K562 (cell line): ENCODE data around the gene NUP153. TPM values are rescaled to one million over a fixed set of nuclear protein-coding genes. Genes with fewer than 3 reads are reported as not detected.

ENCODE experiments used
- BCL6 ChIP-seq: fragments of 250-450 bp; sonication (Bioruptor Pico); IDR thresholded peaks from 2 replicates; pipeline ENCODE4 v1.4.0; 2020
- CREB1 ChIP-seq, 2 experiments: sonication (generic) in 1 of 2; formaldehyde crosslinking in 1 of 2; IDR thresholded peaks; 2 replicates each; pipeline versions ENCODE4 v1.6.1 to v1.8.0; 2012 to 2022; ENCODE audit warnings: inconsistent platforms in 1 of 2, mild to moderate bottlenecking in 1 of 2, missing genetic modification reagents in 1 of 2, moderate library complexity in 1 of 2
- EGR1 ChIP-seq: fragments of 450-650 bp; conservative IDR thresholded peaks from 2 replicates; pipeline ENCODE4 v1.6.1; 2017; ENCODE audit warnings: mild to moderate bottlenecking
- ELF4 ChIP-seq: fragments of 450-650 bp; formaldehyde crosslinking; IDR thresholded peaks from 2 replicates; pipeline ENCODE4 v1.4.0; 2022; ENCODE audit warnings: missing genetic modification characterization
- EP300 ChIP-seq: IDR thresholded peaks from 2 replicates; pipeline ENCODE4 v1.6.1; 2012; ENCODE audit warnings: low read length, improper control_type of control experiment
- GATAD2B ChIP-seq: fragments of 450-650 bp; IDR thresholded peaks from 2 replicates; pipeline ENCODE4 v1.6.1; 2017; ENCODE audit warnings: mild to moderate bottlenecking, borderline replicate concordance
- HSF4 ChIP-seq: fragments of 250-450 bp; sonication (Bioruptor Pico); IDR thresholded peaks from 2 replicates; pipeline ENCODE4 v2.1.2; 2022; ENCODE audit warnings: mild to moderate bottlenecking, moderate library complexity, borderline replicate concordance
- MEIS2 ChIP-seq: fragments of 450-650 bp; IDR thresholded peaks from 2 replicates; pipeline ENCODE4 v1.6.1; 2014; ENCODE audit warnings: mild to moderate bottlenecking; ENCODE audit not compliant: partially characterized antibody
- NFIX ChIP-seq: fragments of 250-450 bp; sonication (Bioruptor Pico); IDR thresholded peaks from 2 replicates; pipeline ENCODE4 v1.4.0; 2020; ENCODE audit warnings: low read depth, mild to moderate bottlenecking, moderate library complexity
- POLR2G ChIP-seq: fragments of 200-400 bp; formaldehyde crosslinking; IDR thresholded peaks from 2 replicates; pipeline ENCODE4 v1.6.1; 2017; ENCODE audit warnings: low read depth, mild to moderate bottlenecking, antibody characterized with exemption, low read length, moderate library complexity
- RBM22 ChIP-seq: fragments of 200-400 bp; formaldehyde crosslinking; IDR thresholded peaks from 2 replicates; pipeline ENCODE4 v1.6.1; 2018; ENCODE audit warnings: low read length, low read depth; ENCODE audit not compliant: poor library complexity, severe bottlenecking
- RFX7 ChIP-seq: fragments of 250-450 bp; sonication (Bioruptor Pico); IDR thresholded peaks from 2 replicates; pipeline ENCODE4 v1.5.1; 2021; ENCODE audit warnings: mild to moderate bottlenecking
- SMAD4 ChIP-seq: fragments of 250-450 bp; sonication (Bioruptor Pico); conservative IDR thresholded peaks from 2 replicates; pipeline ENCODE4 v1.8.0; 2021; ENCODE audit warnings: inconsistent platforms, mild to moderate bottlenecking, moderate library complexity
- TAF7 ChIP-seq: fragments of 450-650 bp; IDR thresholded peaks from 2 replicates; pipeline ENCODE4 v1.6.1; 2016; ENCODE audit warnings: missing genetic modification characterization, missing compliant biosample characterization
- ZNF408 ChIP-seq: fragments of 250-450 bp; sonication (Bioruptor Pico); IDR thresholded peaks from 2 replicates; pipeline ENCODE4 v1.4.0; 2020; ENCODE audit warnings: low read depth, mild to moderate bottlenecking, moderate library complexity
- ZNF444 ChIP-seq: fragments of 250-450 bp; sonication (Bioruptor Pico); IDR thresholded peaks from 2 replicates; pipeline ENCODE4 v1.4.0; 2020; ENCODE audit warnings: mild to moderate bottlenecking, moderate library complexity
- ZNF764 ChIP-seq: fragments of 250-450 bp; sonication (Bioruptor Pico); IDR thresholded peaks from 2 replicates; pipeline ENCODE4 v1.4.0; 2020; ENCODE audit warnings: low read depth, mild to moderate bottlenecking, moderate library complexity
- polyA plus RNA-seq, 8 experiments: library from polyadenylated mRNA; depleted of rRNA in 4 of 8; stranded (reverse) in 5 of 8; unstranded in 3 of 8; fragments of >200 nt; fragmentation: Nextera tagmentation in 2 of 8; fragmentation: Illumina TruSeq in 1 of 8; extraction: Ambion mirVana in 2 of 8; extraction: Trizol in 1 of 8; gene quantifications; 2 replicates each; pipeline versions ENCODE4 v1.2.1 to v1.2.3, GENCODE V29; 2011 to 2014; ENCODE audit warnings: inconsistent platforms in 1 of 8, missing spikeins in 1 of 8
- total RNA-seq, 7 experiments: library from RNA; depleted of rRNA in 6 of 7; stranded (reverse); fragments of >200 nt in 6 of 7; fragmentation: Illumina TruSeq in 2 of 7; extraction: Trizol in 2 of 7; gene quantifications; 2 replicates each; pipeline versions ENCODE4 v1.2.1 to v1.2.3, GENCODE V29; 2011 to 2021; ENCODE audit warnings: low replicate concordance in 1 of 7
- TF ChIP-seq, protein P1 (sequence below): fragments of 250-450 bp; sonication (Bioruptor Pico); IDR thresholded peaks from 2 replicates; pipeline ENCODE4 v1.5.0; 2021
- TF ChIP-seq, protein P2 (sequence below): fragments of 450-650 bp; formaldehyde crosslinking; conservative IDR thresholded peaks from 2 replicates; pipeline ENCODE4 v1.4.0; 2022; ENCODE audit warnings: mild to moderate bottlenecking, missing genetic modification characterization
- TF ChIP-seq, protein P3 (sequence below): fragments of 450-650 bp; conservative IDR thresholded peaks from 2 replicates; pipeline ENCODE4 v1.6.1; 2016; ENCODE audit warnings: missing genetic modification characterization, low read depth, mild to moderate bottlenecking, missing compliant biosample characterization, moderate library complexity
- TF ChIP-seq, protein P4 (sequence below): fragments of 450-650 bp; IDR thresholded peaks from 2 replicates; pipeline ENCODE4 v1.6.1; 2016

NUP153 gene
- total and polyA plus RNA-seq, 9 of the 15 experiments (the other 6 are each of a cell fraction or from before 2014, with no cell fraction given) = 21.9 to 110 (median 84.8) TPM

DNA sequence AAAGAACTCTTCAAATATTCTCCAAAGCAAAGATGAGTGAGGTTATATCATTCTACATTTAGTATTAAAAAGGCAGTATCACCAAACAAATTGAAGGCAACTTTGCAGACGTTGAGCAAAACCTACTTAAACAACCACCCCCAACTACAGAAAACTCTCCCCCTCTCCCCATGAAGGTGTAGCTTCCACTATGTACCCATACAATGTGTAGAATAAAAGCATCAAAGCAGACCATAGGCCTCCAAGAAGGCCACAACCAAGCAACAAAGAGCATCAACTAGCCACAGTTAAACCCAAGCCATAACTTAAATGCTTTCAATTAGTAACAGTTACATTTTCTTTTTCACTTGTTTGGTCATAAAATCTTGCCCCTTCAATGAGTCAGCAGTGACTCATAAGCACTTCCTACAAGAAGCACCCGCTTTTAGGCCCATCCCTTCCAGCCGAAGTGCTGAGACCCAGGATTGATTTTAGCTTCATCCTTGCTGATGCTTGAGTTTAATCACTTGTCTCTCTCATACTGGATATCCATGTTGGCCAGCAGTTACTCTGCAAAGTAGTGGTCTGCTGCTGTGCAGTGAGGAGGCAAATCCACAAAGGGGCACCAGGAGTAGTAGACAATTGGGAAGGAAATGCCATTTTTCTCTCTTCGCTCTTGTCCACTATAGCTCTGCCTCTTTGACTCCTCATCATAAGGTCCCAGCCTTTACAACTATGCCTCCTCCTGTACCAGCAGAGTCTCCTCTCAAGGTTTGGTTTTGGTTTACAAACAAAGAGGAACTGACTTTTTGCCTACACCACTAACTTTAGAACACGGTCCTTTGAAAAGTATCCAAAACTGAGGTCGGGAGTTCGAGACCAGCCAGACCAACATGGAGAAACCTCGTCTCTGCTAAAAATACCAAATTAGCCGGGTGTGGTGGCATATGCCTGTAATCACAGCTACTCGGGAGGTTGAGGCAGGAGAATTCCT, 8.4 kb upstream of the NUP153 start (continued):
- TF ChIP-seq, protein P1, sequence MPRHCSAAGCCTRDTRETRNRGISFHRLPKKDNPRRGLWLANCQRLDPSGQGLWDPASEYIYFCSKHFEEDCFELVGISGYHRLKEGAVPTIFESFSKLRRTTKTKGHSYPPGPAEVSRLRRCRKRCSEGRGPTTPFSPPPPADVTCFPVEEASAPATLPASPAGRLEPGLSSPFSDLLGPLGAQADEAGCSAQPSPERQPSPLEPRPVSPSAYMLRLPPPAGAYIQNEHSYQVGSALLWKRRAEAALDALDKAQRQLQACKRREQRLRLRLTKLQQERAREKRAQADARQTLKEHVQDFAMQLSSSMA (CRISPR knock-in tag) = no peak
- TF ChIP-seq ZNF408 (CRISPR knock-in tag) (no peak), RBM22 (no peak), POLR2G (no peak), CREB1 (IDR thresholded peaks at IDR 0.05) (peak; percentile 37; the same call in 1 of the 2 replicates), CREB1 (CRISPR knock-in tag; IDR thresholded peaks at IDR 0.05) (no peak), EP300 (peak; percentile 68), SMAD4 (no peak), EGR1 (no peak), ELF4 (CRISPR knock-in tag) (no peak), ZNF764 (CRISPR knock-in tag) (no peak), HSF4 (CRISPR knock-in tag) (no peak), TAF7 (tag) (peak; percentile 40; the same call in 1 of the 2 replicates), ZNF444 (CRISPR knock-in tag) (no peak), MEIS2 (peak; percentile 30), GATAD2B (no peak), NFIX (CRISPR knock-in tag) (no peak), RFX7 (CRISPR knock-in tag) (no peak), BCL6 (no peak)
- TF ChIP-seq, protein P2, sequence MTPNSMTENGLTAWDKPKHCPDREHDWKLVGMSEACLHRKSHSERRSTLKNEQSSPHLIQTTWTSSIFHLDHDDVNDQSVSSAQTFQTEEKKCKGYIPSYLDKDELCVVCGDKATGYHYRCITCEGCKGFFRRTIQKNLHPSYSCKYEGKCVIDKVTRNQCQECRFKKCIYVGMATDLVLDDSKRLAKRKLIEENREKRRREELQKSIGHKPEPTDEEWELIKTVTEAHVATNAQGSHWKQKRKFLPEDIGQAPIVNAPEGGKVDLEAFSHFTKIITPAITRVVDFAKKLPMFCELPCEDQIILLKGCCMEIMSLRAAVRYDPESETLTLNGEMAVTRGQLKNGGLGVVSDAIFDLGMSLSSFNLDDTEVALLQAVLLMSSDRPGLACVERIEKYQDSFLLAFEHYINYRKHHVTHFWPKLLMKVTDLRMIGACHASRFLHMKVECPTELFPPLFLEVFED (CRISPR knock-in tag) = peak; percentile 50
- TF ChIP-seq, protein P3, sequence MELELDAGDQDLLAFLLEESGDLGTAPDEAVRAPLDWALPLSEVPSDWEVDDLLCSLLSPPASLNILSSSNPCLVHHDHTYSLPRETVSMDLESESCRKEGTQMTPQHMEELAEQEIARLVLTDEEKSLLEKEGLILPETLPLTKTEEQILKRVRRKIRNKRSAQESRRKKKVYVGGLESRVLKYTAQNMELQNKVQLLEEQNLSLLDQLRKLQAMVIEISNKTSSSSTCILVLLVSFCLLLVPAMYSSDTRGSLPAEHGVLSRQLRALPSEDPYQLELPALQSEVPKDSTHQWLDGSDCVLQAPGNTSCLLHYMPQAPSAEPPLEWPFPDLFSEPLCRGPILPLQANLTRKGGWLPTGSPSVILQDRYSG (tag) = 0 out of 2 replicates have a peak, but pooled peaks have one; percentile 26
- TF ChIP-seq, protein P4, sequence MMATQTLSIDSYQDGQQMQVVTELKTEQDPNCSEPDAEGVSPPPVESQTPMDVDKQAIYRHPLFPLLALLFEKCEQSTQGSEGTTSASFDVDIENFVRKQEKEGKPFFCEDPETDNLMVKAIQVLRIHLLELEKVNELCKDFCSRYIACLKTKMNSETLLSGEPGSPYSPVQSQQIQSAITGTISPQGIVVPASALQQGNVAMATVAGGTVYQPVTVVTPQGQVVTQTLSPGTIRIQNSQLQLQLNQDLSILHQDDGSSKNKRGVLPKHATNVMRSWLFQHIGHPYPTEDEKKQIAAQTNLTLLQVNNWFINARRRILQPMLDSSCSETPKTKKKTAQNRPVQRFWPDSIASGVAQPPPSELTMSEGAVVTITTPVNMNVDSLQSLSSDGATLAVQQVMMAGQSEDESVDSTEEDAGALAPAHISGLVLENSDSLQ = no peak
